HepG2 (cell line): Measurements from ENCODE around the gene CA7. TPM values are rescaled to one million over a fixed set of nuclear protein-coding genes. Genes with fewer than 3 reads are reported as not detected.

ENCODE experiments used
- ATAC-seq: fragments of 200-7000 bp; cut with Tn5 transposase; 3 replicates; pipeline ENCODE4 v1.9.1; 2020; ENCODE audit warnings: mild to moderate bottlenecking, moderate library complexity
- BruUV-seq: library from RNA; stranded (reverse); fragments of 400-500 nt; replicated peaks from 2 replicates; lab custom pipeline; 2021; lab: Mats Ljungman, UMichigan
- CTCF ChIA-PET: fragments of 300-600 bp; formaldehyde crosslinking; extraction: SDS; loops from one replicate; lab custom pipeline; 2021; ENCODE audit warnings: low total read pairs, inconsistent platforms, low intra/inter-chr PET ratio; lab: Yijun Ruan, JAX
- POLR2A ChIA-PET: fragments of 350-600 bp; sonication (Branson Sonifier 250); formaldehyde crosslinking; loops from one replicate; lab custom pipeline; 2020; ENCODE audit warnings: antibody characterized with exemption, inconsistent platforms; lab: Yijun Ruan, JAX
- DNase-seq: peaks from one replicate; pipeline ENCODE4 v3.0.0-alpha.2; 2015; ENCODE audit warnings: low spot score
- FAIRE-seq: peaks from 3 replicates; lab custom pipeline; 2011; peaks lifted over from hg19 to GRCh38; lab: Jason Lieb, UNC
- H2AFZ ChIP-seq: one replicate; pipeline ENCODE4 v1.6.1; 2011; ENCODE audit warnings: low read length, inconsistent platforms
- H3K27ac ChIP-seq: fragments of 300-600 bp; 3 replicates; pipeline ENCODE4 v1.8.0; 2011; ENCODE audit warnings: mixed run types, mild to moderate bottlenecking, mixed read lengths, low read length, inconsistent platforms; ENCODE audit not compliant: insufficient read depth; ENCODE audit errors: extremely low read length
- H3K27me3 ChIP-seq, 2 experiments: fragments of 200-600 bp in 1 of 2; 2 replicates in 1 of 2; 3 replicates in 1 of 2; pipeline versions ENCODE4 v1.6.0 to v1.8.0; 2011; ENCODE audit warnings: low read length in 2 of 2, mild to moderate bottlenecking in 2 of 2, moderate library complexity in 2 of 2, inconsistent platforms in 1 of 2; ENCODE audit not compliant: insufficient read depth in 2 of 2, control insufficient read depth in 1 of 2
- H3K36me3 ChIP-seq, 2 experiments: fragments of 200-600 bp in 1 of 2; replicated peaks in 1 of 2; 2 replicates in 1 of 2; 3 replicates in 1 of 2; pipeline versions ENCODE4 v1.5.1 to v1.8.0; 2011; ENCODE audit warnings: low read length in 2 of 2, inconsistent platforms in 1 of 2; ENCODE audit not compliant: insufficient read depth in 2 of 2, control insufficient read depth in 1 of 2
- H3K4me1 ChIP-seq: 2 replicates; pipeline ENCODE4 v1.5.1; 2012; ENCODE audit warnings: low read length, inconsistent platforms; ENCODE audit not compliant: insufficient read depth
- H3K4me2 ChIP-seq: 2 replicates; pipeline ENCODE4 v1.6.0; 2011; ENCODE audit warnings: low read depth, low read length, inconsistent platforms
- H3K4me3 ChIP-seq, 3 experiments: fragments of 200-600 bp in 1 of 3; sonication (generic), shearing (Covaris generic) in 1 of 3; replicated peaks in 1 of 3; 2 replicates each; pipeline ENCODE4 v1.5.1; 2011 to 2016; ENCODE audit warnings: low read length in 3 of 3, inconsistent platforms in 2 of 3, low read depth in 2 of 3, mild to moderate bottlenecking in 2 of 3, control low read depth in 1 of 3, mixed read lengths in 1 of 3; ENCODE audit not compliant: insufficient read depth in 1 of 3
- H3K79me2 ChIP-seq: one replicate; pipeline ENCODE4 v1.6.1; 2011; ENCODE audit warnings: low read length, inconsistent platforms; ENCODE audit not compliant: insufficient read depth
- H3K9ac ChIP-seq: 2 replicates; pipeline ENCODE4 v1.6.0; 2011; ENCODE audit warnings: mild to moderate bottlenecking, low read depth, low read length, inconsistent platforms; ENCODE audit not compliant: insufficient read depth
- H3K9me3 ChIP-seq: 2 replicates; pipeline ENCODE4 v1.5.1; 2012; ENCODE audit warnings: mild to moderate bottlenecking, low read length
- H4K20me1 ChIP-seq: 2 replicates; pipeline ENCODE4 v1.6.0; 2011; ENCODE audit warnings: inconsistent platforms, mild to moderate bottlenecking, low read length, moderate library complexity; ENCODE audit not compliant: insufficient read depth
- ADNP ChIP-seq: sonication (generic); formaldehyde crosslinking; IDR thresholded peaks from 2 replicates; pipeline ENCODE4 v1.4.0; 2020; ENCODE audit warnings: missing genetic modification reagents
- MAFK ChIP-seq, 2 experiments: IDR thresholded peaks in 1 of 2; conservative IDR thresholded peaks in 1 of 2; 2 replicates each; pipeline ENCODE4 v1.6.1; 2011; ENCODE audit warnings: improper control_type of control experiment in 2 of 2, low read length in 2 of 2
- PRDM15 ChIP-seq: sonication (generic); formaldehyde crosslinking; IDR thresholded peaks from 2 replicates; pipeline ENCODE4 v1.4.0; 2020; ENCODE audit warnings: missing genetic modification reagents
- TOE1 ChIP-seq: sonication (generic); formaldehyde crosslinking; IDR thresholded peaks from 2 replicates; pipeline ENCODE4 v1.4.0; 2020; ENCODE audit warnings: mild to moderate bottlenecking, missing genetic modification reagents
- ZFP82 ChIP-seq: sonication (generic); formaldehyde crosslinking; IDR thresholded peaks from 2 replicates; pipeline ENCODE4 v1.5.1; 2020; ENCODE audit warnings: mild to moderate bottlenecking, missing genetic modification reagents, borderline replicate concordance
- ZFYVE20 ChIP-seq: sonication (generic); formaldehyde crosslinking; IDR thresholded peaks from 2 replicates; pipeline ENCODE4 v1.8.0; 2023; ENCODE audit warnings: low read depth, mild to moderate bottlenecking, moderate library complexity, missing genetic modification reagents, borderline replicate concordance
- ZNF33B ChIP-seq: sonication (generic); formaldehyde crosslinking; IDR thresholded peaks from 2 replicates; pipeline ENCODE4 v1.5.1; 2020; ENCODE audit warnings: mild to moderate bottlenecking, missing genetic modification reagents
- ZNF569 ChIP-seq: sonication (generic); formaldehyde crosslinking; IDR thresholded peaks from 2 replicates; pipeline ENCODE4 v1.5.0; 2020; ENCODE audit warnings: mild to moderate bottlenecking, missing genetic modification reagents, moderate library complexity, borderline replicate concordance
- ZNF792 ChIP-seq: IDR thresholded peaks from 2 replicates; pipeline ENCODE4 v1.6.1; 2016
- WGBS: methylation state at CpG from one replicate; pipeline ENCODE4 v1.1.6; 2017; ENCODE audit warnings: low lambda C conversion rate; 5-methylcytosine and 5-hydroxymethylcytosine counted together
- in situ Hi-C: cut with HindIII; loops from 2 replicates; pipeline ENCODE4 v1.10.0; 2017; ENCODE audit warnings: low pct_unique_long_range_greater_than_20kb; ENCODE audit not compliant: extremely low pct_ligation_motif_present
- intact Hi-C: fragments of 100-400 bp; cut with micrococcal nuclease; formaldehyde crosslinking; loops from one replicate; pipeline ENCODE4 v1.10.0; 2022; ENCODE audit not compliant: unreplicated experiment
- polyA plus RNA-seq, 8 experiments: library from polyadenylated mRNA; depleted of rRNA in 3 of 8; stranded (reverse) in 7 of 8; unstranded in 1 of 8; fragments of >200 nt; fragmentation: Illumina TruSeq in 4 of 8; extraction: Trizol in 4 of 8; gene quantifications; 2 replicates each; pipeline versions ENCODE4 v1.2.1 to v1.2.3, GENCODE V29; 2011 to 2016; ENCODE audit warnings: low read depth in 4 of 8, missing spikeins in 1 of 8, mixed read lengths in 1 of 8; ENCODE audit not compliant: insufficient read depth in 1 of 8
- total RNA-seq, 5 experiments: library from RNA; depleted of rRNA; stranded (reverse); fragments of >200 nt; fragmentation: Illumina TruSeq; extraction: Trizol; gene quantifications; 2 replicates each; pipeline ENCODE4 v1.2.3, GENCODE V29; 2016; ENCODE audit warnings: low read depth in 1 of 5
- TF ChIP-seq, protein P1 (sequence below): sonication (generic); formaldehyde crosslinking; conservative IDR thresholded peaks from 2 replicates; pipeline ENCODE4 v1.4.0; 2020; ENCODE audit warnings: missing genetic modification reagents

Gene CA7
- total and polyA plus RNA-seq, 2 of the 13 experiments (the other 11 are each of a cell fraction or from before 2014, with no cell fraction given), result not detected

GRCh38 chr16:66888647-66889615 is 44.7 kb downstream of the CA7 start (continued):
- no peak for TF ChIP-seq PRDM15
- TF ChIP-seq, protein P1, sequence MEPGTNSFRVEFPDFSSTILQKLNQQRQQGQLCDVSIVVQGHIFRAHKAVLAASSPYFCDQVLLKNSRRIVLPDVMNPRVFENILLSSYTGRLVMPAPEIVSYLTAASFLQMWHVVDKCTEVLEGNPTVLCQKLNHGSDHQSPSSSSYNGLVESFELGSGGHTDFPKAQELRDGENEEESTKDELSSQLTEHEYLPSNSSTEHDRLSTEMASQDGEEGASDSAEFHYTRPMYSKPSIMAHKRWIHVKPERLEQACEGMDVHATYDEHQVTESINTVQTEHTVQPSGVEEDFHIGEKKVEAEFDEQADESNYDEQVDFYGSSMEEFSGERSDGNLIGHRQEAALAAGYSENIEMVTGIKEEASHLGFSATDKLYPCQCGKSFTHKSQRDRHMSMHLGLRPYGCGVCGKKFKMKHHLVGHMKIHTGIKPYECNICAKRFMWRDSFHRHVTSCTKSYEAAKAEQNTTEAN (CRISPR knock-in tag), result no peak
- TF ChIP-seq, all 625 proteins: peak for 0

DNA sequence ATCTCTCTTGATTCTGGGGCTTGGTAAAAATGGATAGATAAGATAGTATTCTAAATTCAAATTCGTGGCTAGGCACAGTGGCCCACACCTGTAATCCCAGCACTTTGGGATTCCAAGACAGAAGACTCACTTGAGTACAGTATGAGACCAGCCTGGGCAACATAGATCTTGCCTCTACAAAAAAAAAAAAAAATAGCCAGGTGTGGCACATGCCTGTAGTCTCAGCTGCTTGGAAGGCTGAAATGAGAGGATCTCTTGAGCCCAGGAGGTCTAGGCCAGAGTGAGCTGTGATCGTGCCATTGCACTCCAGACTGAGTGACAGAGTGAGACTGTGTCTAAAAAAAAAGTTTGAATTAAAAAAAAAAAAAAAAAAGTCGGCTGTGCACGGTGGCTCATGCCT is 45.4 kb downstream of the CA7 start:
- Histone ChIP-seq H3K27me3 (no peaks in the 10 kb centered on the region), H2AFZ (no peak overlapping the region), H4K20me1 (no peaks in the 10 kb centered on the region), H3K9me3 (no peaks in the 10 kb centered on the region), H3K4me2 (no peak overlapping the region), H3K9ac (no peak overlapping the region), H3K27ac (no peak overlapping the region), H3K4me3 (no peak overlapping the region), H3K36me3 (peaks cover 14 to 28% of the 10 kb centered on the region in 2 experiments), H3K79me2 (peaks cover 6% of the 10 kb centered on the region), H3K4me1 (peaks cover 21% of the 10 kb centered on the region)
- WGBS, result 89% methylated on average over 4 of the region's 4 CpGs
- in situ Hi-C loops (no loop called here), intact Hi-C loops (loop anchor here (10.0 kb wide), 1 partner anchor 265 kb away; the partner anchor contains the start of genes B3GNT9, FBXL8 and TRADD)
- ATAC-seq (no peak), FAIRE-seq (no peak), DNase-seq (no peak)
- POLR2A ChIA-PET, result interaction anchor here (4.0 kb wide), 1 partner anchor 9 kb away, joined by 15 read pairs; the partner anchor contains the start of gene PDP2
- CTCF ChIA-PET, result no interaction called here
- no TSS peak for BruUV-seq
- TF ChIP-seq ZFYVE20 (CRISPR knock-in tag) (no peak), ZNF33B (CRISPR knock-in tag) (no peak), ZFP82 (no peak), ZNF792 (CRISPR knock-in tag) (no peak), ZNF569 (CRISPR knock-in tag) (no peak), TOE1 (CRISPR knock-in tag) (no peak), MAFK (conservative IDR thresholded peaks at IDR 0.05 in 1 of 2, IDR thresholded peaks at IDR 0.05 in 1 of 2; ENCODE audit: low read length in 2 of 2) (no peak), ADNP (no peak)
